Fibroblast of lung (primary cell): Measurements from ENCODE around the gene TMEM154.

ENCODE experiments used
- CTCF ChIP-seq, 2 donors: IDR thresholded peaks in 1 of 2; conservative IDR thresholded peaks in 1 of 2; 1 replicate in 1 of 2; 2 replicates in 1 of 2; pipeline ENCODE4 v1.5.1; 2011 to 2012; ENCODE audit warnings: low read length in 2 of 2, control low read depth in 1 of 2, inconsistent platforms in 1 of 2, low read depth in 1 of 2, mild to moderate bottlenecking in 1 of 2
- EZH2 ChIP-seq: IDR thresholded peaks from 2 replicates; pipeline ENCODE4 v1.5.1; 2012; ENCODE audit warnings: low read length, control low read depth, mild to moderate bottlenecking; ENCODE audit errors: missing control alignments

- TF ChIP-seq CTCF (conservative IDR thresholded peaks at IDR 0.05 in 1 of 2, IDR thresholded peaks at IDR 0.05 in 1 of 2; ENCODE audit: low read depth in 1 of 2, low read length in 2 of 2), result no peak
- no peak for TF ChIP-seq EZH2
These were observed 35.7 kb downstream of the TMEM154 start for GRCh38 chr4:152644130-152644529.
